Hepatocyte (in vitro differentiated cells): Measurements from ENCODE around the gene KBTBD4. TPM values are rescaled to one million over a fixed set of nuclear protein-coding genes. Genes with fewer than 3 reads are reported as not detected.

Experiments
- DNase-seq: peaks from one replicate; pipeline ENCODE4 v3.0.0-alpha.2; 2016; ENCODE audit warnings: low spot score
- H2AFZ ChIP-seq: fragments of 200-600 bp; sonication (generic); 2 replicates; pipeline ENCODE4 v1.6.0; 2016; ENCODE audit warnings: antibody characterized with exemption, mild to moderate bottlenecking
- H3K27ac ChIP-seq: fragments of 200-600 bp; sonication (generic); 2 replicates; pipeline ENCODE4 v1.5.1; 2016; ENCODE audit warnings: mild to moderate bottlenecking
- H3K27me3 ChIP-seq: fragments of 200-600 bp; sonication (generic); 2 replicates; pipeline ENCODE4 v1.6.1; 2016
- H3K36me3 ChIP-seq: fragments of 200-600 bp; sonication (generic); replicated peaks from 2 replicates; pipeline ENCODE4 v1.5.1; 2016; ENCODE audit warnings: low read depth; ENCODE audit not compliant: insufficient read depth
- H3K4me1 ChIP-seq: fragments of 200-600 bp; sonication (generic); 2 replicates; pipeline ENCODE4 v1.5.1; 2016; ENCODE audit warnings: mild to moderate bottlenecking, moderate library complexity; ENCODE audit not compliant: insufficient read depth
- H3K4me2 ChIP-seq: fragments of 200-600 bp; sonication (generic); 2 replicates; pipeline ENCODE4 v1.6.0; 2016
- H3K4me3 ChIP-seq: fragments of 200-600 bp; sonication (generic); 2 replicates; pipeline ENCODE4 v1.5.1; 2016; ENCODE audit warnings: mild to moderate bottlenecking
- H3K79me2 ChIP-seq: fragments of 200-600 bp; sonication (generic); 2 replicates; pipeline ENCODE4 v1.6.0; 2017; ENCODE audit warnings: mild to moderate bottlenecking
- H3K9me2 ChIP-seq: fragments of 200-600 bp; sonication (generic); replicated peaks from 2 replicates; pipeline ENCODE4 v1.6.0; 2017; ENCODE audit warnings: mild to moderate bottlenecking; ENCODE audit not compliant: insufficient read depth
- H3K9me3 ChIP-seq: fragments of 200-600 bp; sonication (generic); 2 replicates; pipeline ENCODE4 v1.5.1; 2016; ENCODE audit warnings: low read depth, mild to moderate bottlenecking
- H4K20me1 ChIP-seq: fragments of 200-600 bp; sonication (generic); 2 replicates; pipeline ENCODE4 v1.6.0; 2016; ENCODE audit warnings: mild to moderate bottlenecking; ENCODE audit not compliant: insufficient read depth, poor library complexity, severe bottlenecking
- CTCF ChIP-seq: fragments of 200-600 bp; sonication (generic); IDR thresholded peaks from 2 replicates; pipeline ENCODE4 v1.5.1; 2016; ENCODE audit warnings: antibody characterized with exemption, mild to moderate bottlenecking; ENCODE audit not compliant: poor library complexity
- EZH2 ChIP-seq: fragments of 200-600 bp; sonication (generic); IDR thresholded peaks from 2 replicates; pipeline ENCODE4 v1.6.1; 2016; ENCODE audit warnings: antibody characterized with exemption, mild to moderate bottlenecking, borderline replicate concordance
- EZH2phosphoT487 ChIP-seq: fragments of 200-600 bp; sonication (generic); IDR thresholded peaks from one replicate; pipeline ENCODE4 v1.6.1; 2018; ENCODE audit warnings: antibody characterized with exemption, mild to moderate bottlenecking, low read depth, moderate library complexity; ENCODE audit not compliant: unreplicated experiment, severe bottlenecking
- WGBS: methylation state at CpG from one replicate; pipeline ENCODE4 v1.1.6; 2016; ENCODE audit warnings: low lambda C conversion rate; ENCODE audit errors: missing lambda C conversion rate; 5-methylcytosine and 5-hydroxymethylcytosine counted together
- polyA plus RNA-seq: library from polyadenylated mRNA; unstranded; fragments of >200 nt; fragmentation: Nextera tagmentation; extraction: Ambion mirVana; gene quantifications from 2 replicates; pipeline ENCODE4 v1.2.1, GENCODE V29; 2016
- small RNA-seq: library from RNA; depleted of rRNA; stranded (forward); fragments of <200 nt; gene quantifications from one replicate; pipeline ENCODE3, GENCODE V24; 2014
- total RNA-seq: library from RNA; depleted of rRNA; stranded (reverse); fragments of >200 nt; gene quantifications from 2 replicates; pipeline ENCODE4 v1.2.3, GENCODE V29; 2014

Gene KBTBD4
- total and polyA plus RNA-seq, 2 experiments from 2014 or later = 14.6 to 18.2 TPM

- peaks cover 96% of the 10 kb centered on the region for H4K20me1 ChIP-seq
- H3K36me3 ChIP-seq = no peaks in the 10 kb centered on the region
- H3K9me3 ChIP-seq = no peaks in the 10 kb centered on the region
- peak; percentile 23 for DNase-seq
- peaks cover 28% of the 10 kb centered on the region for H3K4me1 ChIP-seq
- peaks cover 96% of the 10 kb centered on the region for H3K79me2 ChIP-seq
- no peak overlapping the region for H2AFZ ChIP-seq
- 45% methylated on average over 9 of the region's 9 CpGs for WGBS
- no peak for TF ChIP-seq EZH2
- no peak for TF ChIP-seq CTCF
- no peak for TF ChIP-seq EZH2phosphoT487
- H3K4me3 ChIP-seq = no peak overlapping the region
- H3K27ac ChIP-seq = peak overlapping the region; percentile 87
- peak overlapping the region; percentile 53 for H3K4me2 ChIP-seq
- no peaks in the 10 kb centered on the region for H3K9me2 ChIP-seq
- H3K27me3 ChIP-seq = no peaks in the 10 kb centered on the region
Observed at GRCh38 chr11:47524291-47524874, 54.4 kb downstream of the KBTBD4 start.

GRCh38 chr11:47523490-47524225 is 55.1 kb downstream of the KBTBD4 start:
- H3K36me3 ChIP-seq = no peaks in the 10 kb centered on the region
- peak overlapping the region; percentile 87 for H3K27ac ChIP-seq
- no peak overlapping the region for H3K4me3 ChIP-seq
- peaks cover 96% of the 10 kb centered on the region for H4K20me1 ChIP-seq
- DNase-seq = peak; percentile 71
- H2AFZ ChIP-seq = no peak overlapping the region
- no peaks in the 10 kb centered on the region for H3K9me3 ChIP-seq
- TF ChIP-seq EZH2phosphoT487 (no peak), EZH2 (no peak), CTCF (no peak)
- peaks cover 96% of the 10 kb centered on the region for H3K79me2 ChIP-seq
- no peaks in the 10 kb centered on the region for H3K27me3 ChIP-seq
- H3K4me2 ChIP-seq = peak overlapping the region; percentile 53
- peaks cover 29% of the 10 kb centered on the region for H3K4me1 ChIP-seq
- H3K9me2 ChIP-seq = no peaks in the 10 kb centered on the region
- WGBS = 6% methylated on average over 3 of the region's 3 CpGs

Small RNAs within 50 kb of the gene (small RNA-seq; reads per million reads assigned to genes)
- gene RN7SL652P (not detected), gene RNU5E-10P (not detected)

Other genes starting within 250 kb of the KBTBD4 start
- 0.68 and 1.4 TPM in 2 replicates for gene MYBPC3, start 226.3 kb downstream of the KBTBD4 start, total RNA-seq
- gene MYBPC3, start 226.3 kb downstream of the KBTBD4 start, polyA plus RNA-seq = 0.51 and 0.75 TPM in 2 replicates
- gene SPI1, start 200.4 kb downstream of the KBTBD4 start, total RNA-seq = 0.13 and 1.1 TPM in 2 replicates
- 2.0 and 3.3 TPM in 2 replicates for gene SPI1, start 200.4 kb downstream of the KBTBD4 start, polyA plus RNA-seq
- gene SLC39A13, start 170.4 kb downstream of the KBTBD4 start, total RNA-seq = 60.8 and 72.3 TPM in 2 replicates
- 118 and 119 TPM in 2 replicates for gene SLC39A13, start 170.4 kb downstream of the KBTBD4 start, polyA plus RNA-seq
- 95.8 and 103 TPM in 2 replicates for gene PSMC3, start 152.5 kb downstream of the KBTBD4 start, total RNA-seq
- gene PSMC3, start 152.5 kb downstream of the KBTBD4 start, polyA plus RNA-seq = 142 and 159 TPM in 2 replicates
- gene RAPSN, start 129.8 kb downstream of the KBTBD4 start, total RNA-seq = 0.44 TPM in 1 of 2 replicates, not detected in the other
- 0.34 and 0.46 TPM in 2 replicates for gene RAPSN, start 129.8 kb downstream of the KBTBD4 start, polyA plus RNA-seq
- 82.7 and 84.6 TPM in 2 replicates for gene CELF1, start 25.8 kb downstream of the KBTBD4 start, total RNA-seq
- gene CELF1, start 25.8 kb downstream of the KBTBD4 start, polyA plus RNA-seq = 59.1 and 70.3 TPM in 2 replicates
- gene PTPMT1, start 13.4 kb downstream of the KBTBD4 start, total RNA-seq = 112 and 120 TPM in 2 replicates
- 100 and 108 TPM in 2 replicates for gene PTPMT1, start 13.4 kb downstream of the KBTBD4 start, polyA plus RNA-seq
- gene NDUFS3, start 104 bp upstream of the KBTBD4 start, total RNA-seq = 65.8 and 92.6 TPM in 2 replicates
- gene NDUFS3, start 104 bp upstream of the KBTBD4 start, polyA plus RNA-seq = 107 and 125 TPM in 2 replicates
- gene FAM180B, start 7.7 kb upstream of the KBTBD4 start, total RNA-seq = 0.50 TPM in 1 of 2 replicates, not detected in the other
- not detected in 2 replicates for gene FAM180B, start 7.7 kb upstream of the KBTBD4 start, polyA plus RNA-seq
- 0.32 and 0.73 TPM in 2 replicates for gene C1QTNF4, start 15.4 kb upstream of the KBTBD4 start, total RNA-seq
- gene C1QTNF4, start 15.4 kb upstream of the KBTBD4 start, polyA plus RNA-seq = 0.50 and 1.0 TPM in 2 replicates
- 91.8 and 96.1 TPM in 2 replicates for gene MTCH2, start 63.6 kb upstream of the KBTBD4 start, total RNA-seq
- gene MTCH2, start 63.6 kb upstream of the KBTBD4 start, polyA plus RNA-seq = 130 and 171 TPM in 2 replicates
- 2.0 and 2.3 TPM in 2 replicates for gene AGBL2, start 136.4 kb upstream of the KBTBD4 start, total RNA-seq
- 2.0 and 5.8 TPM in 2 replicates for gene AGBL2, start 136.4 kb upstream of the KBTBD4 start, polyA plus RNA-seq
- gene FNBP4, start 188.4 kb upstream of the KBTBD4 start, total RNA-seq = 43.9 and 56.7 TPM in 2 replicates
- gene FNBP4, start 188.4 kb upstream of the KBTBD4 start, polyA plus RNA-seq = 41.6 and 48.7 TPM in 2 replicates